T-helper 2 cell (primary cell): ENCODE data around the gene PDZRN3.
A peak's percentile ranks its signal among the peaks of the same experiment; 100 is the strongest.

ENCODE experiments used
- DNase-seq, 5 experiments: peaks; one replicate each; pipeline versions ENCODE4 v3.0.0 to v3.0.0-alpha.2; 2012 to 2022

The PDZRN3 gene

DNA sequence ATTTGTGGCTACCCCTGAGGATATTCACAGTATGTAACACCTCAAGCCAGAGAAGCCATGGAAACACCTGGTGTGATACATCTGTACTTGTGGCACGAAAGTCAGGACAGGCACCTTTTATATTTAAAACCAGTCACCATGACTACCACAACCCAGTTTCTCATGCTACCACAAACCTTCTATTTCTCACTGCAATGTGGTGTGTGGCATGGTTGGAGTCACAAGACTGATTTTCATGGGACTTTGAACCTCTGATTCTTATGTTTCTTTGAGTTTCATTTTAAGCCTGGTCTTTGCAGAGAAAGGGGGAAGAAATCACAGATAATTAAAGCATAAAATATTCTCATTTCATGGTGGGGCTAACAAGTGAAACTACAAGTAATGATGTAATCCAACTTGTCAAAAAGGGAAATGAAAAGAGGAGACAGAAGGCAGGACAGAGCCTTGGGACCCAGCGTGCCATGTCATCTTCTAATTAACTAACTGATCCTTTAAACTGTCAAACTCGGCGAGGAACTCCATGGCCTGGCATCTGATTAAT, 175.9 kb downstream of the PDZRN3 start:
- no peak for DNase-seq

DNA sequence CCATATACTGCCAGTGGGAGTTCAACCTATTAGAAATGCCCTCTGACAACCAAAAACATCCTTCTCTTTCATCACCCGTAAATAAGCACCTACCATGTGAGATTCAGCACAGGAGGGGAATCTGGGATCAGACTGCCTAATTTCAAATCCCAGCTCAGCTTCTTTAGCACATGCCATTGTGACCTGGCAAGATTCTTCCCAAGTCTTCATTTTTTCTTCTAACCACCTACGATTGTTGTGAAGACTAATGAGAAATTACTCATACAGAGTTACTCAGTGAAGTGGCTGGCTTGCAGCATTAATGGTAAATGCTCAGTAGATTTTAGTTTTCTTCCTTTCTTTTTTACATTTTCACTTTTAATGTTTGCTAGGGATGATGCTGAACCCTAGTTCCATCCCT, 176.7 kb downstream of the PDZRN3 start:
- DNase-seq, result no peak

DNA sequence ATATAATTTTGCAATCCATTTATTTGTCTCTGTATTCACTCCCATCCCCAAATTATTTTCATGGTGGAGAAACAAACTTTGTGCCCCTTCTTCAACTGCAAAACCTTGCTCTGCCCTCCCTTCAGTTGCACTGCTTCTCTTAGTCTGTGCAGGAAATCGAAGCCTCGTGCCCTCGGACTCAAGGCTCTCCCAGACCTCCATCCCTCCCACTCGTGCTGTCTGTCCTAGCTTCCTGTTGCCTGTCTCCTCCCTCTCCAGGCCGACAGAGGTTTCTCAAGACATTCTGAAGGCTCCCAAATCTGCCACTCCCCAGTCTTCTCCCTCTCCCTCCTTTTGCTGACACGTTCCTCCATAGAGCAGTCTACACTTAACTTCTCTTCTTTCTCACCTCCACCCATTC, 177.6 kb downstream of the PDZRN3 start:
- no peak for DNase-seq

GRCh38 chr3:73446467-73447110, 178.2 kb downstream of the PDZRN3 start:
- no peak for DNase-seq

- no peak for DNase-seq
Measured at GRCh38 chr3:73442886-73443285, 181.9 kb downstream of the PDZRN3 start.

DNA sequence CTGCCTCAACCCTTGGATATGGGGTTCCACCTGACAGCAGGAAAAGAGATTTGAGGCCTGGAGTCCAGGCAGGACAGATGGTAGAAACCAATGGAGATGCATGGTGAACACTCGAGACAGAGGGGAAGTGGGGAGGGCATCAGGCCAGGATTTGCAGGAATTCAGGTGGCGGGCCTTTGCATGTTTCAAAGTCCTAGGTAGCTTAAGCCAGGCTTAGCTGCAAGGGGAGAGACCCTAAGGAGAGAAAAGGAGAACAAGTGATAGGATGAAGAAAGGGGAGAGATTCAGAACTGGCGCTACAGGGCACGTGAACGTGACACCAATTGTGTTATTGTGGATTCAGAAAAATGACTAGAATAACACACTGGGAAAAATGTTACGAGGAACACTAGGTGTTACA, 182.6 kb downstream of the PDZRN3 start:
- DNase-seq, result no peak

DNA sequence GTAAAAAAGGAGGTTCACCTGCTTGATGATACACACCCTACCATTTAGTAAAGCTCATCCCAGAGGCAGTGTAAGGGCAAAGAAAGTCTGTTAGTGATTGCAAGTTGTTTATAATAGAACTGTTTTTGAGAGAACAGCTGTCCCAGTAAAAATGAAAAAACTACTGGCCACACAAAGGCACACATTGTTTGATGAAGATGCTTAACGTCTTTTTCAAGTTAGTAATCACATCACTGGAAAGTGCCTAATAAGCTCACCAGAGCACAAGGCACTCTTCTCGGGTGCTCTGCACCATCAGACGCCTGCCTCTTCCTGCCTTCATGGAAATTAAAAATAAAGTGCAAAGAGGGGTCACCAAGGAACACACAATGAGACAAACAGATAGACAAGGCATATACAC, 186.9 kb downstream of the PDZRN3 start:
- no peak for DNase-seq

- no peak for DNase-seq
Measured at GRCh38 chr3:73435055-73435454, 189.7 kb downstream of the PDZRN3 start.

- no peak for DNase-seq
Measured at GRCh38 chr3:73433687-73434086, 191.1 kb downstream of the PDZRN3 start.

GRCh38 chr3:73433079-73433478, 191.7 kb downstream of the PDZRN3 start:
- no peak for DNase-seq

GRCh38 chr3:73432706-73433032, 192.1 kb downstream of the PDZRN3 start:
- DNase-seq, result no peak

DNA sequence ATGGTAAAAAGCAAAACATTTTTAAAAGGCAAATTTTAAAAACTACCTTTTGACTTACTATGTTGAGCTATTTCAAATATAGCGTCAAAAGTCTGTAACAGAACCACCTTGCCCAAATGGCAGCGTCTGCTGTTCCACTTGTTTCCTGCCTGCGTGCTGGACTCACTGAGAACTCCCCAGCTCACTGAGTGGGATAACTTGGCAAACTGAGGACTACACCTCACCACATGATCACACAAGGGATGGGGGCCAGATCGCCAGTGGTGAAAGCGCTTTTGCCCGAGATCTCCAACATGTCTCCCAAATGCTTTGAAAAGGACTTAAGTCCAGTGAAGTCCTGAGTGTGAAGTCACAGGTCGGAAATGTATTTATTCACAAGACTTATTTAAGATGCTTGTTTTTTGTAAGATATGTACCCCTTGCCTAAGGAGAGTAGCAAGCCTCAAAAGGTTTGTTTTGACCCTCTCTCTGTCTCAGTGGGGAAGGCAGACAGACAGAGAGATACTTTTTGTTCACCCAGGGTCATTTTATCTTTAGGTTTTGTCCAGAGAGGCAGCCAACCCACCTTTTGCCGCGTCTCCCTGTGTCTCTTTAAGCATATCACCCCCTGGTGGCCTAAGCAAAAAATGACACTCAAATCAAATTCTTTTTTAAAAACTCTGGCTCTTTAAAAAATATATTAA, 192.6 kb downstream of the PDZRN3 start:
- peak in 1 of 5 experiments; percentile 34 for DNase-seq

- DNase-seq, result no peak
Measured at GRCh38 chr3:73431183-73431900, 193.4 kb downstream of the PDZRN3 start.

DNA sequence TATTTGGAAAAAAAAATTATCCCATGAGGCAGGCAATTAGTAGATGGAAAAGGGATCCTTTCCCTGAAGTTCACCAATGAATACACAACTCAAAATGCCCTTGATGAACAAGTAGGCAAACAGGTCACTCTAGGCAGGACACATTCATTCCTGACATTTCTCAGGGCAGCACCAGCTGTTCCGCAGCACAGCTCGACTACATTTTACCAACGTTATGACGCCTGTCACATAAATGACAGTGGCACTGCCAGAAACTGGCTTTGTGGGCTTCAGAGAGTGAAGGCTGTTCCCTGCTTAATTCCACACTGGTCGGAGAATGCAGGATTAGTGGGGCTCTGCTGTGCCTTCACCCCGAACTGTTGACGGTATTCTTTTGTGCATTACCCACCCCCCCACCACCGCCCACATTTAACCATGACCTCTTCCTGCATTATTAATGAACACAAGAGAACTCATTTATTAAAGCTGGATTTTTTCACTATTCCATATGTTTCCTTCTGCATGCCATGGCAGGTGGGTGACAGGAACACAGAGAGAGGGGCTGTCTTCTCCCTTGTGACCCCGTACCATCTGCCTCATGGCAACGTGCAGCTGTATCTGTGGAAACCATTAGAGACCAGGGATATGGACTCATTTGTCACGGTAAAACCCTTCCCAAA, 197.6 kb downstream of the PDZRN3 start:
- no peak for DNase-seq

GRCh38 chr3:73426606-73427005, 198.1 kb downstream of the PDZRN3 start:
- DNase-seq, result no peak

DNA sequence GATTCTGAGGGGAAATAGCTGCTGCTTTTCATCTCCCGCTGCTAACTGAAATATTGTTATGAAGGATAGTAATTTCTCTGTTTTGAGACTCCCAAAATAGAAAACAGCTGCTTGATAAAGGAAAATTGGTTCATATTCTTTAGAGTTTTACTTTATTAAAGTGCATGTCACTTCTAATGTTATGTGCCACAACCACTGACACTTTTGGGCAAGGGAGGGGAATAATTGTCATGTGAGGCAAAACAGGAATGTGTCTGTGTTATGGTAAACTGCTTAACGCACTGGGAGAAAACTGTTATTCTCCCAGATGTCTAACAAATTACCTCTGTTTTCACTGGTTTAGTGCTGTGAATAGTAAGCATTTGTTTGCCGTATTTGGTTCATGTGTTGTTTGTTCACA, 201.6 kb downstream of the PDZRN3 start:
- DNase-seq, result no peak

GRCh38 chr3:73422571-73422970, 202.2 kb downstream of the PDZRN3 start:
- DNase-seq, result no peak

- DNase-seq, result no peak
Measured at GRCh38 chr3:73419942-73420341, 204.8 kb downstream of the PDZRN3 start.

DNA sequence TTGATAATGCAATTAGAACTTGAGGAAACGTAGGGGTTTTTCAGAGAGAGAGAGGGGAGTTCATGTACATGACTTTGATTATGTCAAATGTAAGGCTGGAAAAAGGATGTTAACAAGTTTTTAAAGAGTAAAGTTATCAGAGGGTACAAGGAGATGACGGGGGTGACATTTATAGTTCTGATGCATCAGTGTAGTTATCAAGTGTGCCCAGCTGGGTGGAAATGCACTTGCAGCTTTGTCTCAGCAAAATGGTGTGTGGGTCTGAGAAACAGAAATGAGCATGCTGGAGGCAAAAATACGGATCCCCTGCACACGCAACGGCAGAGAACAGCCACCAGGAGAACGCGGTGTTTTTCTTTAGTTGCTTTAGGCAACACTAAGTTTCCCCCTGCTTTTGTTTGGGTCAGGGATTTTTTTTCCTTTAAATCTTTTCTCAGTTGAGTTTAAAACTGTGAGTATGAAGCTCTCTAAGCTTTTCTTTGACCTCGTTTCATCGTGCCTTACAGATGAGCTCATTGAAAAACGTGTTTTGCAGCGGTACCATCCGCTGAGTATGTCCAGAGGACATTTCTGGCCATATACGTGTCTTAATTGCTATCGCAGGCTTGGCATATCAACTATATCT, 205.4 kb downstream of the PDZRN3 start:
- no peak for DNase-seq

DNA sequence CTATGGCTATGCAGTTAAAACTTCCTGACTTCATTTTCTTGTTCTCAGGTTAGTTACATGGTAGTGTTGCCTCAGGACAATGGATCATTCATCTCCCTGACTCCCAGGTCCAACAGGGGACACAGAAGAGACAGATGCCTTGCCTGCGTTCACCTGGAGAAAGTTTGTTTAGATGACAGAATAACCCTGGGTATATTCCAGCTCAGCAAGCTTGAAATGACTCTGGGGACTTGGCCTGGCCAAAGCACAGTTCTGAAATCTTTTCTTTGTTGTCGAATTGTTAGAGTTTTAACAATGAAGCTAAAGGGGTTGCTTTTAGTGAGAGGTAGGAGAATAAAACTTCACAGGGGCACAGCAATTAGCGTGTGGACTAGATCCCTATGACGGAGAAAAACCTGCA, 206.1 kb downstream of the PDZRN3 start:
- DNase-seq, result no peak

GRCh38 chr3:73415118-73415517, 209.6 kb downstream of the PDZRN3 start:
- DNase-seq, result no peak

GRCh38 chr3:73413619-73414018, 211.1 kb downstream of the PDZRN3 start:
- DNase-seq, result no peak

DNA sequence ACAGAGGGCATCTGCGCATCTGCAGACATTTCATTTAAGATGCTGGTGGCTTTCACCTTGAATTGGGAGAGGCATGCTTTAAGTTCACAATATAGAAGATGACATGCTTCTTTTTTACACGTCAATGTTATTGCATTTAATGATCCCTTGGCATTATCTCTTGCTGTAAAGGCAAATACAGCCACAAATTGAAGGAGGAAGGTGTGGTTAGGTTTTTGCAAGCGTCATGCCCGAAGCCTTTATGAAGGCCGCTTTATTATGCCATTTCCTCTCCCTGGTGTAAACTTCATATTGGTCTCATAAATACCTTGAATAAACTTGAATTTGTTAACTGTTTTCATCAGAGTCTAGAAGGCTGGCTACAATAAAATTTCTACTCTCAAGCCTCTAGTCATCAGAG, 212.7 kb downstream of the PDZRN3 start:
- no peak for DNase-seq
